A549 (cell line): ENCODE measurements around the gene FUT6. TPM values are rescaled to one million over a fixed set of nuclear protein-coding genes. Genes with fewer than 3 reads are reported as not detected.

Experiments used
- ATAC-seq, 2 experiments: fragments of 200-7000 bp in 1 of 2; fragments of >200 bp in 1 of 2; cut with Nextera tagmentation in 1 of 2; cut with Tn5 transposase in 1 of 2; 3 replicates each; pipeline versions ENCODE4 v1.8.0 to v1.9.1; 2018 to 2020; ENCODE audit warnings: mild to moderate bottlenecking in 1 of 2, moderate library complexity in 1 of 2
- CTCF ChIA-PET: fragments of 300-600 bp; sonication (Branson Sonifier 250); formaldehyde crosslinking; extraction: SDS; loops from one replicate; lab custom pipeline; 2021; ENCODE audit warnings: antibody characterized with exemption, inconsistent platforms; lab: Yijun Ruan, JAX
- POLR2A ChIA-PET: fragments of 350-600 bp; formaldehyde crosslinking; extraction: SDS; loops from one replicate; lab custom pipeline; 2021; ENCODE audit warnings: antibody characterized with exemption, inconsistent platforms; lab: Yijun Ruan, JAX
- DNase-seq, 2 experiments: peaks; one replicate each; pipeline versions ENCODE4 v3.0.0 to v3.0.0-alpha.2; 2011 to 2016; ENCODE audit warnings: low read depth in 1 of 2, low spot score in 1 of 2
- FAIRE-seq: peaks from 2 replicates; lab custom pipeline; 2011; peaks lifted over from hg19 to GRCh38; lab: Jason Lieb, UNC
- H3K27ac ChIP-seq, 2 experiments: fragments of >200 bp; sonication (Bioruptor Twin); formaldehyde crosslinking; 3 replicates each; pipeline ENCODE4 v1.5.1; 2016 to 2017
- H3K4me1 ChIP-seq: fragments of >200 bp; sonication (Bioruptor Twin); formaldehyde crosslinking; 3 replicates; pipeline ENCODE4 v1.6.1; 2016
- H3K4me2 ChIP-seq: fragments of >200 bp; sonication (Bioruptor Twin); formaldehyde crosslinking; 3 replicates; pipeline ENCODE4 v1.6.1; 2016
- H3K4me3 ChIP-seq: fragments of >200 bp; sonication (Bioruptor Twin); formaldehyde crosslinking; 3 replicates; pipeline ENCODE4 v1.5.1; 2016
- H3K9me3 ChIP-seq: fragments of >200 bp; sonication (Bioruptor Twin); formaldehyde crosslinking; 3 replicates; pipeline ENCODE4 v1.6.1; 2016
- BCL3 ChIP-seq: fragments of >200 bp; sonication (Bioruptor Twin); formaldehyde crosslinking; IDR thresholded peaks from 3 replicates; pipeline ENCODE4 v1.6.1; 2016
- CBX2 ChIP-seq: fragments of 200-600 bp; sonication (generic); IDR thresholded peaks from 2 replicates; pipeline ENCODE4 v1.6.1; 2016; ENCODE audit warnings: low read depth, mild to moderate bottlenecking, borderline replicate concordance
- CEBPB ChIP-seq, 2 experiments: fragments of >200 bp in 1 of 2; sonication (Bioruptor Twin) in 1 of 2; formaldehyde crosslinking in 1 of 2; IDR thresholded peaks; 2 replicates each; pipeline ENCODE4 v1.6.1; 2012 to 2016
- CHD2 ChIP-seq: fragments of 150-350 bp; IDR thresholded peaks from 2 replicates; pipeline ENCODE4 v1.6.1; 2014; ENCODE audit warnings: low read length; ENCODE audit not compliant: partially characterized antibody
- CTCF ChIP-seq: fragments of >200 bp; sonication (Bioruptor Twin); formaldehyde crosslinking; IDR thresholded peaks from 3 replicates; pipeline ENCODE4 v1.5.1; 2016
- EHF ChIP-seq: fragments of 250-450 bp; sonication (Bioruptor Pico); IDR thresholded peaks from 2 replicates; pipeline ENCODE4 v1.5.0; 2020; ENCODE audit warnings: mild to moderate bottlenecking
- FOXS1 ChIP-seq: fragments of 250-450 bp; sonication (Bioruptor Pico); IDR thresholded peaks from 2 replicates; pipeline ENCODE4 v1.5.0; 2020; ENCODE audit warnings: mild to moderate bottlenecking, moderate library complexity
- GATA3 ChIP-seq: IDR thresholded peaks from 2 replicates; pipeline ENCODE4 v1.6.1; 2012; ENCODE audit warnings: borderline replicate concordance
- HES2 ChIP-seq: fragments of >200 bp; sonication (Bioruptor Twin); formaldehyde crosslinking; IDR thresholded peaks from 2 replicates; pipeline ENCODE4 v1.6.1; 2016
- HEYL ChIP-seq: fragments of 250-450 bp; sonication (Bioruptor Pico); IDR thresholded peaks from 2 replicates; pipeline ENCODE4 v1.8.0; 2021; ENCODE audit warnings: mild to moderate bottlenecking, moderate library complexity
- HOXA7 ChIP-seq: fragments of 250-450 bp; sonication (Bioruptor Pico); IDR thresholded peaks from 2 replicates; pipeline ENCODE4 v1.5.0; 2020; ENCODE audit warnings: mild to moderate bottlenecking, moderate library complexity
- HOXB5 ChIP-seq: fragments of 250-450 bp; sonication (Bioruptor Pico); IDR thresholded peaks from 2 replicates; pipeline ENCODE4 v1.5.0; 2020; ENCODE audit warnings: mild to moderate bottlenecking, moderate library complexity
- JUNB ChIP-seq: fragments of >200 bp; sonication (Bioruptor Twin); formaldehyde crosslinking; IDR thresholded peaks from 2 replicates; pipeline ENCODE4 v1.6.1; 2016
- MAX ChIP-seq: IDR thresholded peaks from 2 replicates; pipeline ENCODE4 v1.6.1; 2012
- NFE2L2 ChIP-seq: fragments of 150-350 bp; conservative IDR thresholded peaks from 2 replicates; pipeline ENCODE4 v1.6.1; 2014; ENCODE audit warnings: low read length
- PHF8 ChIP-seq: fragments of 200-600 bp; sonication (generic); IDR thresholded peaks from 2 replicates; pipeline ENCODE4 v1.6.1; 2016; ENCODE audit warnings: low read depth, mild to moderate bottlenecking, antibody characterized with exemption, moderate library complexity, borderline replicate concordance
- POLR2A ChIP-seq: IDR thresholded peaks from 2 replicates; pipeline ENCODE4 v1.6.1; 2012; ENCODE audit warnings: mild to moderate bottlenecking, low read length
- RCOR1 ChIP-seq: fragments of 150-350 bp; IDR thresholded peaks from 2 replicates; pipeline ENCODE4 v1.6.1; 2014; ENCODE audit warnings: antibody characterized with exemption, low read length, low read depth
- REST ChIP-seq: fragments of 200-600 bp; sonication (generic); IDR thresholded peaks from 2 replicates; pipeline ENCODE4 v1.6.1; 2016; ENCODE audit warnings: antibody characterized with exemption, mild to moderate bottlenecking, moderate library complexity
- RFX5 ChIP-seq: fragments of 450-650 bp; IDR thresholded peaks from 2 replicates; pipeline ENCODE4 v1.7.1; 2014; ENCODE audit warnings: antibody characterized with exemption, mild to moderate bottlenecking, moderate library complexity
- SMC3 ChIP-seq: fragments of >200 bp; sonication (Bioruptor Twin); formaldehyde crosslinking; IDR thresholded peaks from 3 replicates; pipeline ENCODE4 v1.6.1; 2018; ENCODE audit warnings: inconsistent platforms
- SREBF2 ChIP-seq: fragments of 450-650 bp; IDR thresholded peaks from 2 replicates; pipeline ENCODE4 v1.6.1; 2014; ENCODE audit warnings: mild to moderate bottlenecking, moderate library complexity
- ZNF302 ChIP-seq: fragments of 250-450 bp; sonication (Bioruptor Pico); IDR thresholded peaks from 2 replicates; pipeline ENCODE4 v1.9.0; 2021; ENCODE audit warnings: inconsistent platforms, mild to moderate bottlenecking, moderate library complexity
- WGBS: methylation state at CpG from one replicate; pipeline ENCODE4 v1.1.6; 2017; ENCODE audit errors: missing lambda C conversion rate; 5-methylcytosine and 5-hydroxymethylcytosine counted together
- polyA plus RNA-seq, 4 experiments: library from polyadenylated mRNA; depleted of rRNA in 3 of 4; stranded (reverse); fragments of >200 nt; fragmentation: RNase III in 1 of 4; extraction: RNeasy Plus Mini Kit Qiagen cat#74134 plus additional on column Dnase treatment in 1 of 4; gene quantifications; 2 replicates in 3 of 4; 3 replicates in 1 of 4; pipeline ENCODE4 v1.2.3, GENCODE V29; 2011 to 2017

Gene FUT6
- polyA plus RNA-seq, 2 of the 4 experiments (the other 2 are of a cell fraction) = not detected

GRCh38 chr19:5826531-5827341 lies 12.8 kb downstream of the FUT6 start:
- DNase-seq (peak; percentile 65 to 70), FAIRE-seq (no peak)
- H3K4me3 ChIP-seq = peak overlapping the region; percentile 64
- H3K9me3 ChIP-seq = no peaks in the 10 kb centered on the region
- peak overlapping the region; percentile 89 for H3K4me2 ChIP-seq
- 53% methylated on average over 4 of the region's 24 CpGs for WGBS
- no peak for TF ChIP-seq REST
- TF ChIP-seq EHF (CRISPR knock-in tag) = no peak
- no peak for TF ChIP-seq HOXB5 (CRISPR knock-in tag)
- no peak for TF ChIP-seq GATA3
- TF ChIP-seq POLR2A = no peak
- no peak for TF ChIP-seq ZNF302 (CRISPR knock-in tag)
- no peak for TF ChIP-seq FOXS1 (CRISPR knock-in tag)
- no peak for TF ChIP-seq NFE2L2
- TF ChIP-seq BCL3 = no peak
- TF ChIP-seq SREBF2 = no peak
- no peak; the same call in 2 of the 3 replicates for TF ChIP-seq CTCF
- no peak for TF ChIP-seq MAX
- TF ChIP-seq CHD2 = no peak
- TF ChIP-seq, all 56 proteins: peak for 0
- ATAC-seq = peak; percentile 22 to 36; a peak in 3 of 6 replicates
- Histone ChIP-seq H3K4me1 (peaks cover 26% of the 10 kb centered on the region), H3K27ac (peak overlapping the region; percentile 91 to 98)
- POLR2A ChIA-PET = interaction anchor here (1.3 to 2.7 kb wide), 2 partner anchors 19 to 77 kb away, joined by 7 to 42 read pairs; partner anchors contain the start of genes NDUFA11 and VMAC
- CTCF ChIA-PET = interaction anchor here (0.7 to 8.5 kb wide), 3 partner anchors 23 to 65 kb away, joined by 3 to 74 read pairs (median 4); partner anchors contain the start of gene NRTN

GRCh38 chr19:5825178-5825577 lies 14.3 kb downstream of the FUT6 start:
- ChIA-PET CTCF (interaction anchor here (1.6 to 8.5 kb wide), 3 partner anchors 21 to 68 kb away, joined by 4 to 74 read pairs (median 9); partner anchors contain the start of gene NRTN), POLR2A (no interaction called here)
- no peaks in the 10 kb centered on the region for H3K9me3 ChIP-seq
- TF ChIP-seq HES2 (no peak), RCOR1 (no peak), CBX2 (no peak), PHF8 (no peak), HEYL (CRISPR knock-in tag) (no peak), SMC3 (no peak), HOXA7 (CRISPR knock-in tag) (no peak), JUNB (no peak), CEBPB (IDR thresholded peaks at IDR 0.05) (no peak), RFX5 (no peak)
- WGBS = 93% methylated on average over 16 of the region's 21 CpGs
- DNase-seq (no peak), ATAC-seq (no peak), FAIRE-seq (no peak)
- peaks cover 26% of the 10 kb centered on the region for H3K4me1 ChIP-seq
- no peak overlapping the region for H3K4me3 ChIP-seq
- H3K4me2 ChIP-seq = no peak overlapping the region
- H3K27ac ChIP-seq = no peak overlapping the region
